Heart left ventricle (tissue), 13 donors: ENCODE data around the gene PIR.

Experiments
- CTCF ChIP-seq, 12 donors: fragments of 200-600 bp; sonication (generic) in 4 of 12; IDR thresholded peaks; one replicate each; pipeline versions ENCODE4 v1.5.0 to v1.8.0; 2018 to 2022; ENCODE audit warnings: antibody characterized with exemption in 12 of 12, mild to moderate bottlenecking in 5 of 12
- POLR2A ChIP-seq, 2 donors: fragments of 450-650 bp; IDR thresholded peaks; one replicate each; pipeline ENCODE4 v1.6.1; 2017; ENCODE audit warnings: antibody characterized with exemption in 2 of 2, mild to moderate bottlenecking in 2 of 2, moderate library complexity in 2 of 2
- donor health status: ischemic (EF 13 %, LVEDD 7.1; RV severe dilation, severe dysfunction).
- donor health status: DM: no; HTN: yes; CAD: no.
- donor health status: DM: no; HTN: no; CAD: no.
- donor health status: ischemic (EF 25% LVEDD 6.9; RV normal size, moderate dysfunction).
- donor health status: ischemic (EF 25% LVEDD 5.7; RV mildly dilated, moderate dysfunction).
- donor health status: ischemic (EF 35%, LVEDD 5.7; RV mildly dilated, moderate dysfunction).
- donor health status: nonischemic (EF 11% LVEDD 7.7; RV severe dilation, severe dysfunction).
- donor health status: DM: yes; HTN: yes; CAD: no.
- donor health status: PGD.
- donor health status: ischemic (EF 29% LVEDD 5.4; RV normal size, mild dysfunction).
- donor health status: nonischemic (EF 23%, LVEDD 6.1; RV moderate dilation, normal function).

GRCh38 chrX:15435836-15436619, 57.1 kb downstream of the PIR start:
- TF ChIP-seq CTCF (IDR thresholded peaks at IDR 0.05) (no peak), POLR2A (IDR thresholded peaks at IDR 0.05) (no peak)
